Lower lobe of right lung (tissue), 2 donors: ENCODE data around the gene MRPL14. TPM values are rescaled to one million over a fixed set of nuclear protein-coding genes. Genes with fewer than 3 reads are reported as not detected.
A peak's percentile ranks its signal among the peaks of the same experiment; 100 is the strongest.

Source experiments
- ATAC-seq, 2 donors: fragments of 200-7000 bp; cut with Tn5 transposase; one replicate each; pipeline ENCODE4 v1.9.1; 2020 to 2022; ENCODE audit warnings: mild to moderate bottlenecking in 2 of 2, moderate library complexity in 2 of 2
- DNase-seq: peaks from one replicate; pipeline ENCODE4 v3.0.0-alpha.2; 2020
- H3K27ac ChIP-seq: fragments of 200-600 bp; one replicate; pipeline ENCODE4 v1.8.0; 2022
- H3K27me3 ChIP-seq: fragments of 200-600 bp; one replicate; pipeline ENCODE4 v1.8.0; 2022; ENCODE audit warnings: low read depth
- H3K36me3 ChIP-seq: fragments of 200-600 bp; one replicate; pipeline ENCODE4 v1.8.0; 2022; ENCODE audit warnings: mild to moderate bottlenecking
- H3K4me1 ChIP-seq: fragments of 200-600 bp; one replicate; pipeline ENCODE4 v1.8.0; 2022
- H3K4me3 ChIP-seq: fragments of 200-600 bp; one replicate; pipeline ENCODE4 v1.8.0; 2022; ENCODE audit warnings: mild to moderate bottlenecking
- H3K9me3 ChIP-seq: fragments of 200-600 bp; one replicate; pipeline ENCODE4 v1.8.0; 2022
- intact Hi-C: fragments of 100-400 bp; cut with DNase I; formaldehyde crosslinking; loops from one replicate; pipeline ENCODE4 v1.11.0; 2022
- total RNA-seq: library from RNA; stranded (reverse); fragmentation: NEBNext Ultra II Directional; extraction: Animal tissue kit (Norgen Biotek cat#: 25700); gene quantifications from one replicate; pipeline ENCODE4 v1.2.1, GENCODE V29; 2021
- TF ChIP-seq, protein P1 (sequence below): fragments of 200-600 bp; IDR thresholded peaks from one replicate; pipeline ENCODE4 v1.8.0; 2022; ENCODE audit warnings: antibody characterized with exemption, mild to moderate bottlenecking
- donor health status: DM: no; HTN: yes; CAD: no; lungs with severe emphysema.

MRPL14 gene
- total RNA-seq, 1 donor from 2014 or later, result 83.9 TPM

DNA sequence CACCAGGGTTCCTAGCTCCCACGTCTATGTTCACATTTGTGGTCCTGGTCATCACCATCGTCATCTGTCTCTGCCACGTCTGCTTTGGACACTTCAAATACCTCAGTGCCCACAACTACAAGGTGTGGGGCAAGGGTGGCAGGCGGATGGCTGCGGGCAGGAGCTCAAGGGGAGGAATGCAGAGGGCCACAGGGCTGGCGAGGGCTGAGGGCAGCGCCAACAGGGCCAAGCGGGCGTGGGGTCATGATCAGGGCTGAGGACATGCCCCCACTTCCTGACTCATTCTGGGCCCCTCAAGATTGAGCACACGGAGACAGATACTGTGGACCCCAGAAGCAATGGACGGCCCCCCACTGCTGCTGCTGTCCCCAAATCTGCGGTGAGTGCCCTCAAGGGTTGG lies 26.8 kb upstream of the MRPL14 start:
- intact Hi-C loops, result loop anchor here (5.0 kb wide), 1 partner anchor 57 kb away; no protein-coding TSS in a partner anchor
- ATAC-seq (no peak), DNase-seq (no peak)
- Histone ChIP-seq H3K27me3 (no peaks in the 10 kb centered on the region), H3K9me3 (no peaks in the 10 kb centered on the region), H3K36me3 (peaks cover 40% of the 10 kb centered on the region), H3K4me3 (no peak overlapping the region), H3K4me1 (peaks cover 4% of the 10 kb centered on the region), H3K27ac (no peak overlapping the region)
- TF ChIP-seq, protein P1, sequence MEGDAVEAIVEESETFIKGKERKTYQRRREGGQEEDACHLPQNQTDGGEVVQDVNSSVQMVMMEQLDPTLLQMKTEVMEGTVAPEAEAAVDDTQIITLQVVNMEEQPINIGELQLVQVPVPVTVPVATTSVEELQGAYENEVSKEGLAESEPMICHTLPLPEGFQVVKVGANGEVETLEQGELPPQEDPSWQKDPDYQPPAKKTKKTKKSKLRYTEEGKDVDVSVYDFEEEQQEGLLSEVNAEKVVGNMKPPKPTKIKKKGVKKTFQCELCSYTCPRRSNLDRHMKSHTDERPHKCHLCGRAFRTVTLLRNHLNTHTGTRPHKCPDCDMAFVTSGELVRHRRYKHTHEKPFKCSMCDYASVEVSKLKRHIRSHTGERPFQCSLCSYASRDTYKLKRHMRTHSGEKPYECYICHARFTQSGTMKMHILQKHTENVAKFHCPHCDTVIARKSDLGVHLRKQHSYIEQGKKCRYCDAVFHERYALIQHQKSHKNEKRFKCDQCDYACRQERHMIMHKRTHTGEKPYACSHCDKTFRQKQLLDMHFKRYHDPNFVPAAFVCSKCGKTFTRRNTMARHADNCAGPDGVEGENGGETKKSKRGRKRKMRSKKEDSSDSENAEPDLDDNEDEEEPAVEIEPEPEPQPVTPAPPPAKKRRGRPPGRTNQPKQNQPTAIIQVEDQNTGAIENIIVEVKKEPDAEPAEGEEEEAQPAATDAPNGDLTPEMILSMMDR, result no peak

DNA sequence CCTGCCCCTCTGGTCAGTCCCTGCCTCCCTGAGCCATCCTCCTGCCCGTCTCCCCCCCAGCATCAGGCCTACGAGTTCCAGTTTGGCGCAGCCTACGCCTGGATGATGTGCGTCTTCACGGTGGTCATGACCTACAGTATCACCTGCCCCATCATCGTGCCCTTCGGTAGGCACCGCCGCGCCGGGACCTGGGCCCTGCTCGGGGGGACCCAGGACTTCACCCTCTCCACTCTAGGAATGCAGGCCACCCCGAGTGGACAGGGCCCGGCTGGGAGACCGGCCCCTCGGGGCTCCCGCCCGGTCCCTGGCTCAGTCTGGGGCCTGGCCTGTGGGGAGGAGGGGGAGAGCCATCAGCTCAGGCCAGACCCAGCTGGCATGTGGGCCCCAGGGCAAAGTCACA lies 25.3 kb upstream of the MRPL14 start:
- DNase-seq (no peak), ATAC-seq (no peak)
- peaks cover 4% of the 10 kb centered on the region for H3K4me1 ChIP-seq
- no peaks in the 10 kb centered on the region for H3K9me3 ChIP-seq
- H3K4me3 ChIP-seq, result no peak overlapping the region
- no peaks in the 10 kb centered on the region for H3K27me3 ChIP-seq
- TF ChIP-seq, protein P1, result no peak
- peaks cover 55% of the 10 kb centered on the region for H3K36me3 ChIP-seq
- no peak overlapping the region for H3K27ac ChIP-seq
- intact Hi-C loops, result loop anchor here (5.0 kb wide), 1 partner anchor 55 kb away; no protein-coding TSS in a partner anchor

DNA sequence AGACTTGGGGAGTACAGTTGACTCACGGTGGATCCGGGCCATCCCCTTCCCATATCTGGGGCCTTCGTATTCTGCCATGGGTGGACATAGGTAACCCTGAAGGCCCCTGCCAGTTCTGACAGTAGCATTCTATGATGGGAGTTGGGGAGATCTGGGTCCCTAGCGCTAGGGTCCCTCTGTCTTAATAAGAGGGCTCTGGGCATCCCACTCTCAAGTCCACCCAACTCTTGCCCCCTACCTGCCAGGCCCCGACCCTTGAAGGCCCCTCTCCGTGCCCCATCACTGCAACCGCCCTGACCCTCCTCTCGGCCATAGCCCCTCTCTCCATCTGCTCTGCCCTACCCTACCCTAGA lies 24.8 kb upstream of the MRPL14 start:
- Histone ChIP-seq H3K27me3 (no peaks in the 10 kb centered on the region), H3K4me3 (no peak overlapping the region), H3K27ac (no peak overlapping the region), H3K4me1 (peaks cover 4% of the 10 kb centered on the region), H3K9me3 (no peaks in the 10 kb centered on the region), H3K36me3 (peaks cover 60% of the 10 kb centered on the region)
- DNase-seq (no peak), ATAC-seq (peak in 1 of 2 donors; percentile 8)
- TF ChIP-seq, protein P1, result no peak
- intact Hi-C loops, result loop anchor here (5.0 kb wide), 1 partner anchor 55 kb away; no protein-coding TSS in a partner anchor

DNA sequence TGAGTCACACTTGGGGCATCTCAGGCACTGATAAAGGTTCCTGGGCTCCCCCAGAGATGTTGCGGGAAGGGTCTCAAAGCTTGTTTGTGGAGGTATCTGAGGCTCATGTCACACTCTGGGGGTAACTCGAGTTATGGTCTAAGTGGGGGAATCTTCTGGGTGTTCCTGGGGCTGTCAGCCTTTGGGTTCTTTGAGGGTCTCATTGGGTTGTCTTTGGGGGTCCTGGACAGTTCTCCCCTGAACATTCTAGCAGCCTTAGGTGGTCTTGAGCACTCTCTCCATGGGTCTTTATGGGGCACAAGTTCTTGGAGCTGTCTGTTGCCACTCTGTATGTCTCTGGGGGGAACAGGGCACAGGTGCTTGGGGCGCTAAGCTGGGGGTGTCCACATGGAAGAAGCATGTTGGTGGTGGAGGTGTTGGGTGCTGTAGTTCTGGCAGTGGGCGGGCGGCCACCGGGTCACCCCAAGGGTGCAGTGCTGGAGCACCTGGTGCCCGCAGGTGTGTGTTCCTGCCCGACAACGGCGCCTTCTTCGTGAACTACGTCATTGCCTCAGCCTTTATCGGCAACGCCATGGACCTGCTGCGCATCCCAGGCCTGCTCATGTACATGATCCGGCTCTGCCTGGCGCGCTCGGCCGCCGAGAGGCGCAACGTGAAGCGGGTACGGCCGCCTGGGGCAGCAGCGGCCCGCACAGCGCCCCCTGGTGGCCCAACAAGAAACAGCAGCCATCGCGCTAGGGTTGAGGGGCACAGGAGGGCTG lies 24.3 kb upstream of the MRPL14 start:
- H3K36me3 ChIP-seq, result peaks cover 65% of the 10 kb centered on the region
- H3K27ac ChIP-seq, result no peak overlapping the region
- no peak overlapping the region for H3K4me3 ChIP-seq
- H3K4me1 ChIP-seq, result peaks cover 4% of the 10 kb centered on the region
- H3K9me3 ChIP-seq, result no peaks in the 10 kb centered on the region
- TF ChIP-seq, protein P1, result peak; percentile 100
- intact Hi-C loops, result loop anchor here (5.0 kb wide), 1 partner anchor 54 kb away; no protein-coding TSS in a partner anchor
- no peaks in the 10 kb centered on the region for H3K27me3 ChIP-seq
- peak; percentile 87 for DNase-seq
- ATAC-seq, result peak; percentile 86 to 88

DNA sequence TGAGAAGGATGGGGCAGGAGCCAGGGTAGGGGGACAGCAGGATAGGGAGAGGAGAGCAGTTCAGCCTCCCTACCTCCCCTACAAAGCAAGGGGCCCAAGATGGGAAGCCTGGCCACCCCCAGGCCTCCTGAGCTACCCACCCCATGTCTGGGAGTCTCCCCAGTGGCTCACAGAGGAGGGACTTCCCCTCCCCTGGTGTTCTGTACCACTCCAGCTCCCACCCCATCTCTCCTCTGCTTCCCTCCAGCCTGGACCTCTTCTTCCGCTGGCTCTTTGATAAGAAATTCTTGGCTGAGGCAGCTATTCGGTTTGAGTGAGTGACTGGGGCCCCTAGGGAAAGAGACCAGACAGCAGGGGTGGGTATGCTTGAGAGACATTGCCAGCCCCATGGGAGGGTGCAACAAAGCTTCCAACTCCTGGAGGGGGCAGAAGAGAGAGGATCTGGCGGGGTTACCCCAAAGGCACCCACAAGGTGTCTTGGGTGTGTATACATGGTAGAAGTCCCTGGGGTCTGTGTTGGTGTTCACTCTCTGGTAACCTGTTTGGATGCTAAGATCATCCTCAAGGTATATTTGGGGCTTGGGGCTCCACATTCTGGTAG lies 23.2 kb upstream of the MRPL14 start:
- DNase-seq, result no peak
- H3K36me3 ChIP-seq, result peaks cover 77% of the 10 kb centered on the region
- H3K4me3 ChIP-seq, result no peak overlapping the region
- H3K27ac ChIP-seq, result no peak overlapping the region
- TF ChIP-seq, protein P1, result no peak
- intact Hi-C loops, result loop anchor here (5.0 kb wide), 1 partner anchor 53 kb away; no protein-coding TSS in a partner anchor
- no peak for ATAC-seq
- H3K27me3 ChIP-seq, result no peaks in the 10 kb centered on the region
- peaks cover 4% of the 10 kb centered on the region for H3K4me1 ChIP-seq
- H3K9me3 ChIP-seq, result no peaks in the 10 kb centered on the region
